Bronchial epithelial cell (primary cell): ENCODE data around the gene TTC12. TPM values are rescaled to one million over a fixed set of nuclear protein-coding genes. Genes with fewer than 3 reads are reported as not detected.

Experiments used
- DNase-seq: peaks from one replicate; pipeline ENCODE4 v3.0.0-alpha.2; 2010; ENCODE audit warnings: low read depth
- FAIRE-seq: peaks from 2 replicates; lab custom pipeline; 2011; peaks lifted over from hg19 to GRCh38; lab: Jason Lieb, UNC
- H3K27me3 ChIP-seq: 2 replicates; pipeline ENCODE4 v1.5.1; 2011; ENCODE audit warnings: low read length; ENCODE audit not compliant: control insufficient read depth, insufficient read depth
- H3K36me3 ChIP-seq: 2 replicates; pipeline ENCODE4 v1.5.1; 2011; ENCODE audit warnings: low read length; ENCODE audit not compliant: control insufficient read depth, insufficient read depth
- H3K4me3 ChIP-seq: 2 replicates; pipeline ENCODE4 v1.5.1; 2011; ENCODE audit warnings: mild to moderate bottlenecking, low read depth, low read length, control low read depth
- total RNA-seq: library from RNA; depleted of rRNA; stranded (reverse); fragments of >200 nt; gene quantifications from 2 replicates; pipeline ENCODE4 v1.2.1, GENCODE V29; 2014
- TF ChIP-seq, protein P1 (sequence below): IDR thresholded peaks from 2 replicates; pipeline ENCODE4 v1.5.1; 2011; ENCODE audit warnings: mild to moderate bottlenecking, moderate library complexity, low read length, control low read depth, inconsistent platforms; ENCODE audit not compliant: insufficient read depth, severe bottlenecking

TTC12 gene
- total RNA-seq, 1 donor from 2014 or later: 12.9 TPM

GRCh38 chr11:113394919-113395318 lies 80.5 kb downstream of the TTC12 start:
- Histone ChIP-seq H3K4me3 (no peak overlapping the region), H3K27me3 (no peaks in the 10 kb centered on the region), H3K36me3 (no peaks in the 10 kb centered on the region)
- no peak for DNase-seq
- TF ChIP-seq, protein P1, sequence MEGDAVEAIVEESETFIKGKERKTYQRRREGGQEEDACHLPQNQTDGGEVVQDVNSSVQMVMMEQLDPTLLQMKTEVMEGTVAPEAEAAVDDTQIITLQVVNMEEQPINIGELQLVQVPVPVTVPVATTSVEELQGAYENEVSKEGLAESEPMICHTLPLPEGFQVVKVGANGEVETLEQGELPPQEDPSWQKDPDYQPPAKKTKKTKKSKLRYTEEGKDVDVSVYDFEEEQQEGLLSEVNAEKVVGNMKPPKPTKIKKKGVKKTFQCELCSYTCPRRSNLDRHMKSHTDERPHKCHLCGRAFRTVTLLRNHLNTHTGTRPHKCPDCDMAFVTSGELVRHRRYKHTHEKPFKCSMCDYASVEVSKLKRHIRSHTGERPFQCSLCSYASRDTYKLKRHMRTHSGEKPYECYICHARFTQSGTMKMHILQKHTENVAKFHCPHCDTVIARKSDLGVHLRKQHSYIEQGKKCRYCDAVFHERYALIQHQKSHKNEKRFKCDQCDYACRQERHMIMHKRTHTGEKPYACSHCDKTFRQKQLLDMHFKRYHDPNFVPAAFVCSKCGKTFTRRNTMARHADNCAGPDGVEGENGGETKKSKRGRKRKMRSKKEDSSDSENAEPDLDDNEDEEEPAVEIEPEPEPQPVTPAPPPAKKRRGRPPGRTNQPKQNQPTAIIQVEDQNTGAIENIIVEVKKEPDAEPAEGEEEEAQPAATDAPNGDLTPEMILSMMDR: no peak
- FAIRE-seq: no peak

GRCh38 chr11:113395782-113396336 lies 81.5 kb downstream of the TTC12 start:
- DNase-seq (no peak), FAIRE-seq (no peak)
- H3K4me3 ChIP-seq: no peak overlapping the region
- no peaks in the 10 kb centered on the region for H3K36me3 ChIP-seq
- TF ChIP-seq, protein P1: no peak
- no peaks in the 10 kb centered on the region for H3K27me3 ChIP-seq

- DNase-seq (no peak), FAIRE-seq (no peak)
- no peaks in the 10 kb centered on the region for H3K36me3 ChIP-seq
- TF ChIP-seq, protein P1: no peak
- no peak overlapping the region for H3K4me3 ChIP-seq
- H3K27me3 ChIP-seq: no peaks in the 10 kb centered on the region
Observed at GRCh38 chr11:113396690-113397089, 82.3 kb downstream of the TTC12 start.

DNA sequence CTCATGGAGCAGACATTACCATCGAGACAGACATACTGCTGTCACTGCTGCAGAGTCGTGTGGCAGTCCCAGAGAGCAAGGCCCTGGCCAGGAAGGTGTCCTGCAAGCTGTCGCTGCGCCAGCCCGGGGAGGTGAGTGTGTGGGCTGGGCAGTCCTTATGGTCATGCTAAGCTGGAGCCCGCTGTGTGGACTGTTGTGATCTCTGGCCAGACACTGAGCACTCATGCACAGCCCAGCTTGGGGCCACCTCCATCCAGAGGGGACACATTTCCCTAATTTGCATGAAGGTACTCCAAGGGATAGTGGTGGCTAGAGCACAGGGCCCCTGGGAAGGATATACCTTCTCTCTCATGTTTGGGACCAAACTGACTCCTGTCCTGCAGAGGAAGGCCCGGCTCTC lies 82.8 kb downstream of the TTC12 start:
- TF ChIP-seq, protein P1: no peak
- Histone ChIP-seq H3K4me3 (no peak overlapping the region), H3K27me3 (no peaks in the 10 kb centered on the region), H3K36me3 (no peaks in the 10 kb centered on the region)
- no peak for FAIRE-seq
- DNase-seq: no peak

DNA sequence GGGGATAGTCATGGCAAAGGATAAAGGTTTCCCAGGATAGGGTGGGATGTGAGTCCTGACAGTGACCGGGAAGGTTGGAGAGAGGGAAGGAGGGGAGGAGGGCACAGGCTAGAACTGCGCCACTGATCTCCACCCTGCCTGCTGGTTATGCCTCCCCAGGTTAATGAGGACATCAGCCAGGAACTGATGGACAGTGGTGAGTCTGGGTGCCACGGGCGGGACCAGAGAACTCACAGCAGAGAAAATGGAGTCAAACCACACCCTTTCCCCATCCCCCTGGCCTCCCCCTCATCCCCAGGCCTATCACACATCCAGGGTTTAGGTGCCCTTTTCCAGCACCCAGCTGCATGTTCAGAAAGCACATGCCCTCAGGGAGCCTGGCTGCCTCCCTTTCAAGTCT lies 83.4 kb downstream of the TTC12 start:
- H3K4me3 ChIP-seq: no peak overlapping the region
- no peaks in the 10 kb centered on the region for H3K36me3 ChIP-seq
- no peaks in the 10 kb centered on the region for H3K27me3 ChIP-seq
- DNase-seq (no peak), FAIRE-seq (no peak)
- TF ChIP-seq, protein P1: no peak
